ENCODE results near the gene TRMT2A.
"Not testable (repeated sequence)": the region's sequence is repeated elsewhere in the genome, so short reads cannot be mapped to it uniquely, and the experiment has no call there.

TRMT2A gene

GRCh38 chr22:20116951-20117632 is at the start of gene TRMT2A:
TRMT2A (minus strand) TSS chr22:20117226; CDS start chr22:20116906, 320 bp downstream.
- no peak for TF ChIP-seq CTCF (IDR thresholded peaks at IDR 0.05; ENCODE audit: insufficient read depth, low read depth, low read length, missing control alignments)
- DNase-seq (ENCODE audit: low read depth): peak; percentile 99

GRCh38 chr22:20166703-20167102 is 49.7 kb upstream of the TRMT2A start:
- TF ChIP-seq CTCF (IDR thresholded peaks at IDR 0.05; ENCODE audit: insufficient read depth, low read depth, low read length, missing control alignments): no peak
- no peak for DNase-seq (ENCODE audit: low read depth)
- H3K4me3 ChIP-seq (ENCODE audit: low read length): no peak overlapping the region

More at GRCh38 chr22:20116951-20117632, at the start of gene TRMT2A:
- peak within 1 kb of the TSS; percentile 80 for H3K4me3 ChIP-seq (ENCODE audit: low read length)

GRCh38 chr22:20165913-20166312 is 48.9 kb upstream of the TRMT2A start:
- DNase-seq (ENCODE audit: low read depth): no peak
- no peak for TF ChIP-seq CTCF (IDR thresholded peaks at IDR 0.05; ENCODE audit: insufficient read depth, low read depth, low read length, missing control alignments)
- no peak overlapping the region for H3K4me3 ChIP-seq (ENCODE audit: low read length)

GRCh38 chr22:20165421-20165820 is 48.4 kb upstream of the TRMT2A start:
- no peak for DNase-seq (ENCODE audit: low read depth)
- TF ChIP-seq CTCF (IDR thresholded peaks at IDR 0.05; ENCODE audit: insufficient read depth, low read depth, low read length, missing control alignments): no peak

GRCh38 chr22:20164863-20165262 is 47.8 kb upstream of the TRMT2A start:
- H3K4me3 ChIP-seq (ENCODE audit: low read length): no peak overlapping the region
- DNase-seq (ENCODE audit: low read depth): no peak
- no peak for TF ChIP-seq CTCF (IDR thresholded peaks at IDR 0.05; ENCODE audit: insufficient read depth, low read depth, low read length, missing control alignments)

More at GRCh38 chr22:20165421-20165820, 48.4 kb upstream of the TRMT2A start:
- no peak overlapping the region for H3K4me3 ChIP-seq (ENCODE audit: low read length)

- no peak for DNase-seq (ENCODE audit: low read depth)
- no peak overlapping the region for H3K4me3 ChIP-seq (ENCODE audit: low read length)
- no peak for TF ChIP-seq CTCF (IDR thresholded peaks at IDR 0.05; ENCODE audit: insufficient read depth, low read depth, low read length, missing control alignments)
Measured at GRCh38 chr22:20160041-20160440, 43.0 kb upstream of the TRMT2A start.

- not testable (repeated sequence) for DNase-seq (ENCODE audit: low read depth); H3K4me3 ChIP-seq (ENCODE audit: low read length)
Measured at GRCh38 chr22:20159531-20159930, 42.5 kb upstream of the TRMT2A start.
